Measurements from ENCODE around the gene ERO1B. TPM values are rescaled to one million over a fixed set of nuclear protein-coding genes. Genes with fewer than 3 reads are reported as not detected.

ERO1B gene
- total RNA-seq, 2 donors from 2014 or later = 4.9 to 5.6 TPM

DNA sequence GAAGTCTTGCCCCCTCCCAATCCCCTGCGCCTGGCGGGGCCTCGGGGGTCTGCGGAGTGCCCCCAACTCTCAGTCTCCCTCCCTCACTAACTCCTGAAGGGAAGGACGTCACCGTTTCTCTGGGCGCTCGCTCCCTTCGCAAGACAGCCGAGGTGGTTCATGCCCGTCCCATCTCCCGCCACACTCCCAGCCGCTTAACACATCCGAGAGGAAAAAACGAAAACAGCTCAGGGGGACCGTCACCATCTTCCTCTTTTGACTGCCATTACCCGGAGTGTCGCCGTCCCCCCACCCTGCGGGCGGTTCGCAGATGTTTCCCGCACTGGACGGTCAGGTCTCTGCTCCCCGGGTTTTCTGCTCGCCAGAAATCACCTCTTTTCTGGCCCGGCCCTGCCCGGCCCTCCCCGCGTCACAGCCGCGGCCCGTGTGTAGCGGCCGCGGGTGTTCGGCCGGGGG, 532 bp downstream of the ERO1B start:
- Mint-ChIP-seq H3K27ac (peak overlapping the region; percentile 70), H3K27me3 (ENCODE audit: insufficient read depth) (peaks cover 49% of the 10 kb centered on the region), H3K4me1 (no peaks in the 10 kb centered on the region), H3K9me3 (no peaks in the 10 kb centered on the region), H3K4me3 (peak overlapping the region; percentile 78), H3K36me3 (ENCODE audit: low read depth) (no peaks in the 10 kb centered on the region)
- Histone ChIP-seq H3K4me1 (ENCODE audit: control insufficient read depth, insufficient read depth, low read length) (peaks cover 5% of the 10 kb centered on the region), H3K4me3 (ENCODE audit: low read length) (peak overlapping the region; percentile 85), H3K36me3 (ENCODE audit: control insufficient read depth, insufficient read depth, low read length) (no peaks in the 10 kb centered on the region), H3K9ac (ENCODE audit: extremely low read depth, low read length, poor library complexity, severe bottlenecking) (peak overlapping the region; percentile 44), H3K9me3 (ENCODE audit: control insufficient read depth, low read length) (no peaks in the 10 kb centered on the region), H3K27ac (ENCODE audit: low read depth, low read length) (no peak overlapping the region), H3K27me3 (ENCODE audit: control insufficient read depth, insufficient read depth, low read length, poor library complexity, severe bottlenecking) (peaks cover 22% of the 10 kb centered on the region)
- TF ChIP-seq, protein P1, sequence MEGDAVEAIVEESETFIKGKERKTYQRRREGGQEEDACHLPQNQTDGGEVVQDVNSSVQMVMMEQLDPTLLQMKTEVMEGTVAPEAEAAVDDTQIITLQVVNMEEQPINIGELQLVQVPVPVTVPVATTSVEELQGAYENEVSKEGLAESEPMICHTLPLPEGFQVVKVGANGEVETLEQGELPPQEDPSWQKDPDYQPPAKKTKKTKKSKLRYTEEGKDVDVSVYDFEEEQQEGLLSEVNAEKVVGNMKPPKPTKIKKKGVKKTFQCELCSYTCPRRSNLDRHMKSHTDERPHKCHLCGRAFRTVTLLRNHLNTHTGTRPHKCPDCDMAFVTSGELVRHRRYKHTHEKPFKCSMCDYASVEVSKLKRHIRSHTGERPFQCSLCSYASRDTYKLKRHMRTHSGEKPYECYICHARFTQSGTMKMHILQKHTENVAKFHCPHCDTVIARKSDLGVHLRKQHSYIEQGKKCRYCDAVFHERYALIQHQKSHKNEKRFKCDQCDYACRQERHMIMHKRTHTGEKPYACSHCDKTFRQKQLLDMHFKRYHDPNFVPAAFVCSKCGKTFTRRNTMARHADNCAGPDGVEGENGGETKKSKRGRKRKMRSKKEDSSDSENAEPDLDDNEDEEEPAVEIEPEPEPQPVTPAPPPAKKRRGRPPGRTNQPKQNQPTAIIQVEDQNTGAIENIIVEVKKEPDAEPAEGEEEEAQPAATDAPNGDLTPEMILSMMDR (conservative IDR thresholded peaks at IDR 0.05) = no peak
- WGBS, 2 experiments (ENCODE audit: insufficient coverage in 1 of 2, insufficient read length in 1 of 2) = 0 to 1% methylated on average over 10 to 38 of the region's 38 CpGs
- DNase-seq = peak; percentile 77

DNA sequence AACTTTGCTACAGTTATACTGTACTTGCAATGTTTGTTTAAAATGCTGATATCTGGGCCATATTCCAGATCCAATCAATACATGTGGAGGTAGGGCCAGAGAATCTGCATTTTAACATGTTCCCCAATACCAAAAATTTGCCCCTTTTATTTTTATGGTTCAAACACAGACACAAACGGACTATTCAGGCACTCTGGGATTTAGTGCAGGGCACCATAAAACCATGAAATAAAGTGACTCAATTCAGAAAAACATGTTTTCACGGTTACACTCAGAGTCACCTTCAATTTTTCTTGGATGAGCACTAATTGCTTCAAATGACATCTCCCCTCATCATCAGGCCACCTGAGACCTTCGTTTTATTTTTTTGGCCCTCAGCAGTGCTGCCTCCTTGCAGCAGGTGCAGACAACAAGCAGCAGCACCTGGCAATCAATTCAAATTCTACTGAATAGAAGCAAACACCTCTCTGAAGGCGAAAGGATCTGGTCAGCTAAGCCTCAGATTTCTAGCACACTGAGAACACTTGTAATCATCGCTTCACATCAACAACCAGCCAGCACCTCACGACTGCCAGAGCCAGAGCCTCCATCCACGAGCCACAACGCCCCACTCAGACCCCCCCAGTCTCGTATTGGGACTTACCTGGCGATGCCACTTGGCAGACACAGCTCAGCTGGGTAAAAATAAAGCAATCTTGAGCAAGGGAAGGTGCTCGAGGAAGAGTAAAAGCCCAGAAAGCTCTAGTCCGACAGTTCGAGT, 1.1 kb downstream of the ERO1B start:
- Mint-ChIP-seq H3K4me3 (peak overlapping the region; percentile 78), H3K27me3 (ENCODE audit: insufficient read depth) (peaks cover 48% of the 10 kb centered on the region), H3K9me3 (no peaks in the 10 kb centered on the region), H3K36me3 (ENCODE audit: low read depth) (no peaks in the 10 kb centered on the region), H3K27ac (no peak overlapping the region), H3K4me1 (no peaks in the 10 kb centered on the region)
- peak; percentile 72 for DNase-seq
- Histone ChIP-seq H3K27ac (ENCODE audit: low read depth, low read length) (no peak overlapping the region), H3K27me3 (ENCODE audit: control insufficient read depth, insufficient read depth, low read length, poor library complexity, severe bottlenecking) (peaks cover 22% of the 10 kb centered on the region), H3K9me3 (ENCODE audit: control insufficient read depth, low read length) (no peaks in the 10 kb centered on the region), H3K36me3 (ENCODE audit: control insufficient read depth, insufficient read depth, low read length) (no peaks in the 10 kb centered on the region), H3K9ac (ENCODE audit: extremely low read depth, low read length, poor library complexity, severe bottlenecking) (peak overlapping the region; percentile 44), H3K4me1 (ENCODE audit: control insufficient read depth, insufficient read depth, low read length) (peaks cover 5% of the 10 kb centered on the region), H3K4me3 (ENCODE audit: low read length) (peak overlapping the region; percentile 85)
- TF ChIP-seq, protein P1 (conservative IDR thresholded peaks at IDR 0.05) = no peak
- WGBS, 2 experiments (ENCODE audit: insufficient coverage in 1 of 2, insufficient read length in 1 of 2) = 25 to 48% methylated on average over 7 to 13 of the region's 13 CpGs

DNA sequence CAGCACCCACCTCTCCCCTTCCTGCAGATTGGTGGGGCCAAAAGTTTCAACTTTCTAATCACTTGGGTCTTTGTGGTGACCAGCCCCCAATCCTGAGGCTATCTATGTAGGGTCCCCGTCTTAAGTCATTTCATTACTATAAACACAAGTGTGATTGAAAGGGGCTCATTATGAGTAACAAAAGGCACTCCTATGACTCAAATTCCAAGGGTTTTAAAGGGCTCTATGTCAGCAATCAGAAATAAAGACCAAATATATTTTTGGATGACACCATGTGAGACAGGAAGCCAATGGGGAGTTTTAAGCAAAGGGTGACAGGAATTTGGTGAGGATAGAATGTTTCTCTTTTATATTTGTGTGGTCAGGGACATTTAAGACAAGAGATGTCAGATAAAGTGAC, 6.2 kb downstream of the ERO1B start:
- H3K36me3 ChIP-seq (ENCODE audit: control insufficient read depth, insufficient read depth, low read length) = no peaks in the 10 kb centered on the region
- 86% methylated on average over 1 of the region's 1 CpG; no CpG with 5 or more reads in 1 of the 2 experiments for WGBS, 2 experiments (ENCODE audit: insufficient coverage in 1 of 2, insufficient read length in 1 of 2)

More for the DNA sequence above, 6.2 kb downstream of the ERO1B start:
- H3K27ac Mint-ChIP-seq = no peak overlapping the region
- H3K9me3 Mint-ChIP-seq = no peaks in the 10 kb centered on the region
- no peak overlapping the region for H3K4me3 Mint-ChIP-seq
- TF ChIP-seq, protein P1 (conservative IDR thresholded peaks at IDR 0.05) = no peak
- H3K27me3 Mint-ChIP-seq (ENCODE audit: insufficient read depth) = peaks cover 7% of the 10 kb centered on the region
- DNase-seq = no peak
- Histone ChIP-seq H3K27ac (ENCODE audit: low read depth, low read length) (no peak overlapping the region), H3K27me3 (ENCODE audit: control insufficient read depth, insufficient read depth, low read length, poor library complexity, severe bottlenecking) (peaks cover 5% of the 10 kb centered on the region), H3K4me1 (ENCODE audit: control insufficient read depth, insufficient read depth, low read length) (peaks cover 4% of the 10 kb centered on the region), H3K9me3 (ENCODE audit: control insufficient read depth, low read length) (no peaks in the 10 kb centered on the region), H3K4me3 (ENCODE audit: low read length) (no peak overlapping the region), H3K9ac (ENCODE audit: extremely low read depth, low read length, poor library complexity, severe bottlenecking) (no peak overlapping the region)
- H3K4me1 Mint-ChIP-seq = no peaks in the 10 kb centered on the region
- no peaks in the 10 kb centered on the region for H3K36me3 Mint-ChIP-seq (ENCODE audit: low read depth)
